ENCODE results near the gene PLA2G2D.

The PLA2G2D gene, protein sequence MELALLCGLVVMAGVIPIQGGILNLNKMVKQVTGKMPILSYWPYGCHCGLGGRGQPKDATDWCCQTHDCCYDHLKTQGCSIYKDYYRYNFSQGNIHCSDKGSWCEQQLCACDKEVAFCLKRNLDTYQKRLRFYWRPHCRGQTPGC

DNA sequence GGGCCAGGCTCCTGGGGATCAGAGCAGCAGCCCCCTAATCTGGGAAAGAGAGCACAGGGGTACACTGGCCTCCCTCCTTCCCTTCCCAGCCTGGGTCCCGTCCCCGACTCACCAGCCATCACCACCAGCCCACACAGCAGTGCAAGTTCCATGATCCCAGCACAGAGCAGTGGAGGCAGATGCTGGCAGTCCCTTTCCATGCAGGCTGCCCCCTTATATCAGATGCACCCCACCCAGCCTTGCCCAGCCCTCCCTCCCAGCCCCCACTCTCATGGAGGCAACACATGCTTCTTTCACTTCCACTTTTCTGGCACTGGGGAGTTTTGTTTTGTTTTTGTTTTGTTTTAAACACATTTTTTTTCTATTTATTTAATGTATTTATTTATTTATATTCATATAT lies at the start of gene PLA2G2D:
TSS of gene PLA2G2D (minus strand) at position 190 of the 400 bp plus-strand sequence. CDS start at position 152, 38 bp downstream.
- H3K9me3 ChIP-seq (ENCODE audit: low read length): no peaks in the 10 kb centered on the region
- peaks cover 7% of the 10 kb centered on the region for H3K4me1 ChIP-seq (ENCODE audit: insufficient read depth, low read length)
- no peaks in the 10 kb centered on the region for H3K36me3 ChIP-seq (ENCODE audit: insufficient read depth, low read length)
- H3K27me3 ChIP-seq (ENCODE audit: control insufficient read depth in 1 of 2, insufficient read depth in 2 of 2, low read length in 2 of 2): no peaks in the 10 kb centered on the region
- H3K27ac ChIP-seq (ENCODE audit: low read depth, low read length): no peak within 1 kb of the TSS
- H3K9ac ChIP-seq (ENCODE audit: low read length): no peak within 1 kb of the TSS
- no peak within 1 kb of the TSS for H3K4me3 ChIP-seq (ENCODE audit: low read depth in 1 of 2, low read length in 2 of 2)

DNA sequence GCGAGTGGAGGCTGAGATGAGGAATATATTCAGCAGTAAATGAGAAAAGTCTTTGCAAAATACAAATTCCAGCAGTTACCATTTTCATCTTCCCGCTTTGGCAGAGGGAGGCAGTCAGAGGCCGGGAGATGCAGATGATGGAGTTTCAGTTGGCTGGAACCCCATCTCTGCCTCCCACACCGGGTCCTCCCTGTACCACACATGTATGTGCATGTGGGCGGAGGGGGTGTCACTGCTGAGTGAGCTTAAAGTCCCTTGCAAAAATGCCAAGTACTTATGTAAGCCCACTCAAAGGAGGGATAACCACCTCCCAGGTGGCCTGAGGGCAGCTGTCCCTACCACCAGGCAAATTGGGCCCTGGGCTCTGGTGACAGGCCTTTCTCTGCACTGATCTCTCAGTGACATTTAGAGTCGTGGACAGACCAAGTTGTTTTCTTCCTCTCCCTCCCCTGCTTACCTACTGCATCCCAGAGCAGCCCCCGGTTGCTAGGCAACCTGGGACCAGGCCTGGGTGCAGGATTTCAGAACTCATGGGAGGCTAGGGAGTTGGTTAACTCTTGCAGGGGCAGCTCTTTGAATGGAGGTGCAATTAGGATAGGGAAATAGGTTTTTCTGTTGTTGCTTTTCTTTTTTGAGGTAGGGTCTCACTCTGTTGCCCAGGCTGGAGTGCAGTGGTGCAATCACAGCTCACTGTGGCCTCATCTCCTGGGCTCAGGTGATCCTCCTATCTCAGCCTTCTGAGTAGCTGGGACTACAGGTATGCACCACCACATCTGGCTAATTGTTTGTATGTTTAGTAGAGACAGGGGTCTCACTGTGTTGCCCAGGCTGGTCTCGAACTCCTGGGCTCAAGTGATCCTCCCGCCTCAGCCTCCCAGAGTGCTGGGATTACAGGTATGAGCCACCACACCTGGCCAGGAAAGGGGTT lies 49.5 kb upstream of the PLA2G2D start:
- Histone ChIP-seq H3K27ac (ENCODE audit: low read depth, low read length) (no peak overlapping the region), H3K36me3 (ENCODE audit: insufficient read depth, low read length) (no peaks in the 10 kb centered on the region), H3K9me3 (ENCODE audit: low read length) (no peaks in the 10 kb centered on the region), H3K4me3 (ENCODE audit: low read depth in 1 of 2, low read length in 2 of 2) (no peak overlapping the region), H3K4me1 (ENCODE audit: insufficient read depth, low read length) (peaks cover 27% of the 10 kb centered on the region), H3K27me3 (ENCODE audit: control insufficient read depth in 1 of 2, insufficient read depth in 2 of 2, low read length in 2 of 2) (no peaks in the 10 kb centered on the region), H3K9ac (ENCODE audit: low read length) (no peak overlapping the region)

DNA sequence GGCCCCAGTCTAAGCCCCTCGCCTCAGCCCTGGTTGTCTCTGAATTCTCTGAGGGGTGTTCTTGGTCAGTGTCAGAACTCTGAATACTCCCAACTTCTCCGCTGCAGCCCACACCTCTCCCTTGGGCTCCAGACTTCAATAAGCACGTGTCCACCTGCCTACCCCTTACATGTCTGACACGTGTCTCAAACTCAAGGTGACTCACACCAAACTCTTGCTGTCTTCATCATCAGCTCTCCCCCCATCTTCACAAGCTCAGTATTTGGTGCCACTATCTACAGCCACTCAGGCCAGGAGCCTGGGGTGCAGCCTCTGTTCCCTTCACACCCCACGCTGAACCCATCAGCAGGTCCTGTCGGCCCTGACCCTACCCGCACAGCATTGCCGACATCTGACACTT lies 47.8 kb upstream of the PLA2G2D start:
- Histone ChIP-seq H3K4me3 (ENCODE audit: low read depth in 1 of 2, low read length in 2 of 2) (no peak overlapping the region), H3K27me3 (ENCODE audit: control insufficient read depth in 1 of 2, insufficient read depth in 2 of 2, low read length in 2 of 2) (no peaks in the 10 kb centered on the region), H3K4me1 (ENCODE audit: insufficient read depth, low read length) (peaks cover 27% of the 10 kb centered on the region), H3K36me3 (ENCODE audit: insufficient read depth, low read length) (no peaks in the 10 kb centered on the region), H3K27ac (ENCODE audit: low read depth, low read length) (peak overlapping the region; percentile 54), H3K9ac (ENCODE audit: low read length) (no peak overlapping the region), H3K9me3 (ENCODE audit: low read length) (no peaks in the 10 kb centered on the region)

DNA sequence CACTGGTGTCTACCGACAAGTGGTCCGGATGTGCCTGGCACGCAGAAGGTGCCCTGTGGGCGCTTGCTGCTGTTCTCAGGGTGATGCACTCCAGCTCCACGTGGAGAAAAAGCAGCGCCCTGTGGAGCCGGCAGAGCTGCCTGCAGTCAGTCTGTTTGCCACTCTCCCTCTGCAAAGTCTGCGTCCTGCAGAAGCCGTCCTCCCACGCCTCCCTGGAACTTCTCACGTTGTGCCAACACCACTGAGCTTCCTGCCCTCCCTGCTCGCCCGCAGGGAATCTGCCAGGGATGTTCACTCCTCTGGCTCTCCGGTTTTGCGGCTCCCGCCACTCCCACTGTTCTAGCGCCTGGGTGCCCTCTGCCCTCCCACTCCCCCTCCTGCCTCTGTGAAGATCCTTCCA lies 46.7 kb upstream of the PLA2G2D start:
- Histone ChIP-seq H3K27me3 (ENCODE audit: control insufficient read depth in 1 of 2, insufficient read depth in 2 of 2, low read length in 2 of 2) (no peaks in the 10 kb centered on the region), H3K4me1 (ENCODE audit: insufficient read depth, low read length) (peaks cover 27% of the 10 kb centered on the region), H3K4me3 (ENCODE audit: low read depth in 1 of 2, low read length in 2 of 2) (no peak overlapping the region), H3K9me3 (ENCODE audit: low read length) (no peaks in the 10 kb centered on the region), H3K9ac (ENCODE audit: low read length) (no peak overlapping the region), H3K27ac (ENCODE audit: low read depth, low read length) (peak overlapping the region; percentile 54), H3K36me3 (ENCODE audit: insufficient read depth, low read length) (no peaks in the 10 kb centered on the region)

DNA sequence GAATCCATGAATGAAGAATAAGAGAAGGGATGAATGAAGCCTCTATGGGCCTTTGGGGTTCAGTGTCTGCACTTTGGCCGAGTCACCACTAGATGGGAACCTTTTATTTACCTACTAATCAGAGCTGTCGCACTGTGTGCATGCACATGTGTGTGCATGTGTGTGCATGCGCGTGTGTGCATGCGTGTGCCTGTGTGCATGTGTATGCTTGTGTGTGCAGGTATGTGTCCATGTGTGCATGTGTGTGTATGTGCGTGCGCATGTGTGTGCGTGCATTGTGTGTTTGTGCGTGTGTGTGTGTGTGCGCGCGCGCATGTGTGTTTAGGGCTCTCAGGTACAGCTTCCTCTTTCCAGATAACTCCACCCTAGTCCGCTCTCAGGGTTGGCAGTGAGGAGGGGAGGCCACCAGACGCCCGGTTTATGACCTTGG lies 46.2 kb upstream of the PLA2G2D start:
- Histone ChIP-seq H3K36me3 (ENCODE audit: insufficient read depth, low read length) (no peaks in the 10 kb centered on the region), H3K4me1 (ENCODE audit: insufficient read depth, low read length) (peaks cover 27% of the 10 kb centered on the region), H3K27me3 (ENCODE audit: control insufficient read depth in 1 of 2, insufficient read depth in 2 of 2, low read length in 2 of 2) (no peaks in the 10 kb centered on the region), H3K9me3 (ENCODE audit: low read length) (no peaks in the 10 kb centered on the region), H3K27ac (ENCODE audit: low read depth, low read length) (peak overlapping the region; percentile 54), H3K4me3 (ENCODE audit: low read depth in 1 of 2, low read length in 2 of 2) (no peak overlapping the region), H3K9ac (ENCODE audit: low read length) (no peak overlapping the region)

DNA sequence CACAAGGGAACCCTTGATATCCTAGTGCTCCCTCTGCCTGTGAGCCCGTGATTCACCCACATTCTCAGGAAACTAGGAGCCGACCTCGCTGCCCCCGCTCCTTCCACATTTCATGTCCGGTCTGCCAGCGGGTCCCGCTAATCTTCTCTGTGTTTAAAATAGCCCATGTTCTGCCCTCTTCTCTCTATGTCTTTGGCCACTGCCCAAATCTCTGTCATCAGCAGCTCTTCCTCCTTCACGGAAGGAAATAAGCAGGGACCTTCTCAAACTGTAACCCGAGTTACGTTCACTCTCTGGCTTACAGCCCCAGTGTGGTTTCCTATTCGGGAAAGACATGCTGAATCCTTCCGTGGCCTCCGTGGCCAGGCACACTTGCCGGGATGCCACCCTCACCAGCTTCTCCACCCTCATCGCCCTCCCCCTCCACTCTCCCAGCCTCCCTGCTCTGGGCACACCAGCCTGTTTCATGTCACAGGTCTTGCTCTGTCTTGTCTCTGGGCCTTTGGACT lies 45.4 kb upstream of the PLA2G2D start:
- Histone ChIP-seq H3K36me3 (ENCODE audit: insufficient read depth, low read length) (no peaks in the 10 kb centered on the region), H3K9ac (ENCODE audit: low read length) (no peak overlapping the region), H3K4me1 (ENCODE audit: insufficient read depth, low read length) (peaks cover 27% of the 10 kb centered on the region), H3K4me3 (ENCODE audit: low read depth in 1 of 2, low read length in 2 of 2) (no peak overlapping the region), H3K27ac (ENCODE audit: low read depth, low read length) (no peak overlapping the region), H3K27me3 (ENCODE audit: control insufficient read depth in 1 of 2, insufficient read depth in 2 of 2, low read length in 2 of 2) (no peaks in the 10 kb centered on the region), H3K9me3 (ENCODE audit: low read length) (no peaks in the 10 kb centered on the region)

DNA sequence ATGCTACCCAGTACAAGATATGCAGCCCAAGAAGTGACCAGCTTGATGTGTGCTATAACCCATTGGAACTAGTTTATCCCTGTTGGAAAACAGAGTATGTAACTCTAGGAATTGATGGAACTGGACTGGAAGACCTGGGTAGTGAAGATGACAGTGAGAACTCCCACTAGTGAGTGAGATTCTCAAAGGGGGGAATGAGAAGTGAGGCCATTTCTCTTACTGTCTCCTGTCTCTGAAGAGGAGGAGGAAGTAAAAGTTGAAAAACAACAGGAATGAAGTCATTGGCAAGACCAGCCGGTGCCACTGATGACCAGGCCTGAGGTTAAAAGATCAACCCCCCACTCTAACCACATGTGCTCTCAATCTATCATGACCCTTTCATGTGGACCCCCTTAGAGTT lies 40.7 kb upstream of the PLA2G2D start:
- Histone ChIP-seq H3K4me1 (ENCODE audit: insufficient read depth, low read length) (peaks cover 10% of the 10 kb centered on the region), H3K36me3 (ENCODE audit: insufficient read depth, low read length) (no peaks in the 10 kb centered on the region), H3K9me3 (ENCODE audit: low read length) (no peaks in the 10 kb centered on the region), H3K9ac (ENCODE audit: low read length) (no peak overlapping the region), H3K27ac (ENCODE audit: low read depth, low read length) (no peak overlapping the region), H3K4me3 (ENCODE audit: low read depth in 1 of 2, low read length in 2 of 2) (no peak overlapping the region), H3K27me3 (ENCODE audit: control insufficient read depth in 1 of 2, insufficient read depth in 2 of 2, low read length in 2 of 2) (no peaks in the 10 kb centered on the region)

DNA sequence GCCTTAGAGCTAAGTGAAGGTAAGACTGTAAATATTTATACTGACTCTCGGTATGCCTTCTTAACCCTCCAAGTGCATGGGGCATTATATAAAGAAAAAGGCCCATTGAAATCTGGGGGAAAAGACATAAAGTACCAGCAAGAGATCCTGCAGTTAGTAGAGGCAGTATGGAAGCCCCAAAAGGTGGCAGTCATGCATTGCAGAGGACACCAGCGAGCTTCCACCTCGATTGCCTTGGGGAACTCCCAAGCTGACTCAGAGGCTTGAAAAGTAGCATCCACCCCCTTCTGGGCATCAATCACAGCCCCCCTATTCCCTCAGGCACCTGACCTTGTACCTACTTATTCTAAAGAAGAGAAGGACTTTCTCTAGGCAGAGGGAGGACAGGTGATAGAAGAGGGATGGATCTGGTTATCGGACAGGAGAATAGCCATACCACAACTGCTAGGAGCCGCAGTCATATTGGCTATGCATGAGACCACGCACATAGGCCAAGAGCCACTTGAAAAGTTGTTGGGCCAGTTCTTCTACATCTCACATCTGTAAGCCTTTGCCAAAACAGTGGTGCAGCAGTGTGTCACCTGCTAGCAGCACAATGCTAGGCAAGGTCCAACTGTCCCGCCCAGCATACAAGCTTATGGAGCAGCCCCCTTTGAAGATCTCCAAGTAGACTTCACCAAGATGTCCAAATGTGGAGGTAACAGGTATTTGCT lies 39.2 kb upstream of the PLA2G2D start:
- H3K9me3 ChIP-seq (ENCODE audit: low read length): no peaks in the 10 kb centered on the region

DNA sequence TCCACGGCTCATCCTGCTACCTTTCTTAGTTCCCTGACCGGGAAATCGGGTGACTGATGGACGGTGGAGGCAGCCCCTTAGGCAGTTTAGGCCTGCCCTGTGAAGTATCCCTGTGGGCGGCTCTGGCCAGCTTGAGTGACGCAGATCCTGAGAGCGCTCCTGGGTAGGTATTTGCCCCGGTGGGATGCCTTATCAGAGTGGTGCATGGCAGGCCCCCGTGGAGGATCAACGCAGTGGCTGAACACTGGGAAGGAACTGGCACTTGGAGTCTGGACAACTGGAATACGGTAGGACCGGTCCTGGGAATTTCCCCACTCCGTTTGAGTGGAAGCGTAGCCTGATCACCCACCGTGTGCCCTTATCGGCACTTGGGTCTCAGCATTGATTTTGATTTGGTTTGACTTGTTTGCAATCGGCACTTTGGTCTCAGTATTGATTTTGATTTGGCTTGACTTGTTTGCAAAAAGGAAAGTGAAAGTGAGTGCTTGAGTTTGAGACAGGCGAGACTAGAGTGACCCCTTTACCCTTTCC lies 35.0 kb upstream of the PLA2G2D start:
- no peak overlapping the region for H3K4me3 ChIP-seq (ENCODE audit: low read depth in 1 of 2, low read length in 2 of 2)
- no peaks in the 10 kb centered on the region for H3K9me3 ChIP-seq (ENCODE audit: low read length)
- no peaks in the 10 kb centered on the region for H3K27me3 ChIP-seq (ENCODE audit: control insufficient read depth in 1 of 2, insufficient read depth in 2 of 2, low read length in 2 of 2)
- H3K9ac ChIP-seq (ENCODE audit: low read length): no peak overlapping the region
- H3K36me3 ChIP-seq (ENCODE audit: insufficient read depth, low read length): no peaks in the 10 kb centered on the region
- H3K4me1 ChIP-seq (ENCODE audit: insufficient read depth, low read length): peaks cover 13% of the 10 kb centered on the region
- H3K27ac ChIP-seq (ENCODE audit: low read depth, low read length): no peak overlapping the region

More for the DNA sequence above, 39.2 kb upstream of the PLA2G2D start:
- Histone ChIP-seq H3K27me3 (ENCODE audit: control insufficient read depth in 1 of 2, insufficient read depth in 2 of 2, low read length in 2 of 2) (no peaks in the 10 kb centered on the region), H3K4me3 (ENCODE audit: low read depth in 1 of 2, low read length in 2 of 2) (no peak overlapping the region), H3K9ac (ENCODE audit: low read length) (no peak overlapping the region), H3K4me1 (ENCODE audit: insufficient read depth, low read length) (no peaks in the 10 kb centered on the region), H3K36me3 (ENCODE audit: insufficient read depth, low read length) (no peaks in the 10 kb centered on the region), H3K27ac (ENCODE audit: low read depth, low read length) (no peak overlapping the region)

DNA sequence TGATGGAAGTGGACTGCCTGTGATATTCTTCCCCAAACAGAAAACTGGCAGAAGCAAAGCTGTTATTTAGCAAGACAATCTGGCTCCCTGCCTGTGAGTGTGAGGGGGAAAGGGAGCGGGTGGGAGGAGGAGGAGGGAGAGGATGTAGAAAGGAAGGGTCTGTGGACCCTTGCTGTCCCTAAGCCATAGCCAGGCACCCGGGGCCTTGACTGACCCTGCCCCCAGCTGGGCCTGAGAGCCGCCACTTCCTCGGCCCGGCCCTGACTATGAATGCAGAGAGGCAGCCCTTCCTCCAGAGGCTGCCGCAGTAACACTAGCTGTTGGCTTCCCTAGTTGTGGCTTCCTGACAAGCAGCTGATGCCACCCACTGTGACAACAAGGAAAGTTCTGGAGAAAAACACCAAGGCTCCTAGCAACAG lies 33.7 kb upstream of the PLA2G2D start:
- Histone ChIP-seq H3K9me3 (ENCODE audit: low read length) (no peaks in the 10 kb centered on the region), H3K36me3 (ENCODE audit: insufficient read depth, low read length) (no peaks in the 10 kb centered on the region), H3K27me3 (ENCODE audit: control insufficient read depth in 1 of 2, insufficient read depth in 2 of 2, low read length in 2 of 2) (no peaks in the 10 kb centered on the region), H3K27ac (ENCODE audit: low read depth, low read length) (no peak overlapping the region), H3K4me3 (ENCODE audit: low read depth in 1 of 2, low read length in 2 of 2) (no peak overlapping the region), H3K9ac (ENCODE audit: low read length) (no peak overlapping the region), H3K4me1 (ENCODE audit: insufficient read depth, low read length) (peaks cover 13% of the 10 kb centered on the region)

DNA sequence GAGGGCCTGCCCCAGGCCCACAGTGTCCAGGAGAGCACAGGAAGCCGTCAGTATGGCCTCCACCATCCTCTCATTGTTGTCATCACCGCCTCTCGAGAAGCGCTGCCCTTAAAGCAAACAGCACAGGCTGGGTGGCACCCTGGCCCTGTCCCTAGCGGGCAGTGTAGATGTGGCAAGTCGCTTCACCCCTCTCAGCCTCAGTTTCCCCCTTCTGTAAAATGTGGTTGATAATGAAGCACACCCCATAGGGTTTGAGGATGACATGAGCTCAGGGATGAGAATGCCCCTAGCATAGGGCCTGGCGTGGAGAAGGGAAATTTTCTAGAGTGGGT lies 33.2 kb upstream of the PLA2G2D start:
- H3K9me3 ChIP-seq (ENCODE audit: low read length): no peaks in the 10 kb centered on the region
- H3K4me3 ChIP-seq (ENCODE audit: low read depth in 1 of 2, low read length in 2 of 2): peak overlapping the region in 1 of 2 donors; percentile 63
- H3K27me3 ChIP-seq (ENCODE audit: control insufficient read depth in 1 of 2, insufficient read depth in 2 of 2, low read length in 2 of 2): no peaks in the 10 kb centered on the region
- peaks cover 13% of the 10 kb centered on the region for H3K4me1 ChIP-seq (ENCODE audit: insufficient read depth, low read length)
- no peak overlapping the region for H3K27ac ChIP-seq (ENCODE audit: low read depth, low read length)
- H3K9ac ChIP-seq (ENCODE audit: low read length): no peak overlapping the region
- H3K36me3 ChIP-seq (ENCODE audit: insufficient read depth, low read length): no peaks in the 10 kb centered on the region

Data from muscle layer of colon (tissue), 2 donors.